ENCODE data around the gene MEI1.

Gene MEI1

GRCh38 chr22:41746567-41747400, 47.5 kb downstream of the MEI1 start:
- DNase-seq (ENCODE audit: low spot score), result peak; percentile 62

- no peak for DNase-seq (ENCODE audit: low spot score)
Observed at GRCh38 chr22:41752011-41752970, 53.0 kb downstream of the MEI1 start.

GRCh38 chr22:41753984-41754383, 54.7 kb downstream of the MEI1 start:
- no peak for DNase-seq (ENCODE audit: low spot score)

- no peak for DNase-seq (ENCODE audit: low spot score)
Observed at GRCh38 chr22:41757502-41757901, 58.2 kb downstream of the MEI1 start.

- no peak for DNase-seq (ENCODE audit: low spot score)
Observed at GRCh38 chr22:41758231-41758630, 58.9 kb downstream of the MEI1 start.

GRCh38 chr22:41762980-41763779, 63.9 kb downstream of the MEI1 start:
- DNase-seq (ENCODE audit: low spot score), result no peak

GRCh38 chr22:41766476-41766875, 67.2 kb downstream of the MEI1 start:
- no peak for DNase-seq (ENCODE audit: low spot score)

GRCh38 chr22:41768430-41768829, 69.1 kb downstream of the MEI1 start:
- DNase-seq (ENCODE audit: low spot score), result no peak

- DNase-seq (ENCODE audit: low spot score), result no peak
Observed at GRCh38 chr22:41770715-41771468, 71.6 kb downstream of the MEI1 start.

GRCh38 chr22:41772198-41772597, 72.9 kb downstream of the MEI1 start:
- no peak for DNase-seq (ENCODE audit: low spot score)

- DNase-seq (ENCODE audit: low spot score), result peak; percentile 36
Observed at GRCh38 chr22:41772645-41773044, 73.3 kb downstream of the MEI1 start.

- no peak for DNase-seq (ENCODE audit: low spot score)
Observed at GRCh38 chr22:41775338-41775737, 76.0 kb downstream of the MEI1 start.

GRCh38 chr22:41775976-41776375, 76.7 kb downstream of the MEI1 start:
- no peak for DNase-seq (ENCODE audit: low spot score)

- DNase-seq (ENCODE audit: low spot score), result no peak
Observed at GRCh38 chr22:41776381-41776780, 77.1 kb downstream of the MEI1 start.

GRCh38 chr22:41777749-41778425, 78.6 kb downstream of the MEI1 start:
- no peak for DNase-seq (ENCODE audit: low spot score)

- DNase-seq (ENCODE audit: low spot score), result no peak
Observed at GRCh38 chr22:41779929-41780505, 80.7 kb downstream of the MEI1 start.

GRCh38 chr22:41780746-41781505, 81.6 kb downstream of the MEI1 start:
- no peak for DNase-seq (ENCODE audit: low spot score)

- no peak for DNase-seq (ENCODE audit: low spot score)
Observed at GRCh38 chr22:41781507-41781906, 82.2 kb downstream of the MEI1 start.

- DNase-seq (ENCODE audit: low spot score), result no peak
Observed at GRCh38 chr22:41782316-41782715, 83.0 kb downstream of the MEI1 start.

GRCh38 chr22:41782751-41783150, 83.4 kb downstream of the MEI1 start:
- DNase-seq (ENCODE audit: low spot score), result no peak
